Mammary epithelial cell (primary cell): ENCODE results near the gene FADS1.

Source experiments
- EZH2 ChIP-seq: IDR thresholded peaks from 2 replicates; pipeline ENCODE4 v1.6.1; 2012; ENCODE audit warnings: low read length, inconsistent platforms, borderline replicate concordance
- TF ChIP-seq, protein P1 (sequence below), 2 donors: IDR thresholded peaks in 1 of 2; conservative IDR thresholded peaks in 1 of 2; 2 replicates each; pipeline ENCODE4 v1.5.1; 2011 to 2012; ENCODE audit warnings: inconsistent platforms in 2 of 2, low read length in 2 of 2, mild to moderate bottlenecking in 2 of 2, control low read depth in 1 of 2, low read depth in 1 of 2; ENCODE audit not compliant: insufficient read depth in 1 of 2; ENCODE audit errors: extremely low read depth in 1 of 2

DNA sequence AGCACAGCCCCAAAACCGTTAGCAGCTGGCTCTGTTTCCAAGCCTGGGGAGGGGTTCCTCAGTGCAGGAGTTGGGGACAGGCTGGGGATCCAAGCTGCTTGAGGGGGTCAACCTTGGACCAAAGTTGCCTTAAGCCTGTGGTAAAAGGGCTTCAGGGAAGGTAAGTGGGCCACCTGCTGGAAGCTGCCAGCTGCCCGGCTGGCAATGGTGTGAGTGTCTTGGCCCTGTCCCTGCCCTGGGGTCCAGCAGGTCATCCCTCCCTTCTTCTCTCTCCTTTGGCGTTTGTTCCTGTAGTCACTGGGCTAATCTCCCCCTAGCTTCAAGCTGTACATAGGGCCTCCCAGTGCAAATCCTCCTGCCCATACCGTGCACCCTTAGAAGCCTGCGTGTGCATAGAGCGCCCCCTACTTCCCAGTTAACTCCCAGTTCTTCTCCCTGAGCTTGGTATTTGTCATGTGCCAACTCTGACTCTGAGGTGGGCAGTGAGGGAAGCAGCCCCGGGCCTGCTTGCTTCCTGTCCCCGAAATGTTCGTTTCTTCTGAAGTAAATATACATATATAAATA is 28.8 kb downstream of the FADS1 start:
- TF ChIP-seq, protein P1, sequence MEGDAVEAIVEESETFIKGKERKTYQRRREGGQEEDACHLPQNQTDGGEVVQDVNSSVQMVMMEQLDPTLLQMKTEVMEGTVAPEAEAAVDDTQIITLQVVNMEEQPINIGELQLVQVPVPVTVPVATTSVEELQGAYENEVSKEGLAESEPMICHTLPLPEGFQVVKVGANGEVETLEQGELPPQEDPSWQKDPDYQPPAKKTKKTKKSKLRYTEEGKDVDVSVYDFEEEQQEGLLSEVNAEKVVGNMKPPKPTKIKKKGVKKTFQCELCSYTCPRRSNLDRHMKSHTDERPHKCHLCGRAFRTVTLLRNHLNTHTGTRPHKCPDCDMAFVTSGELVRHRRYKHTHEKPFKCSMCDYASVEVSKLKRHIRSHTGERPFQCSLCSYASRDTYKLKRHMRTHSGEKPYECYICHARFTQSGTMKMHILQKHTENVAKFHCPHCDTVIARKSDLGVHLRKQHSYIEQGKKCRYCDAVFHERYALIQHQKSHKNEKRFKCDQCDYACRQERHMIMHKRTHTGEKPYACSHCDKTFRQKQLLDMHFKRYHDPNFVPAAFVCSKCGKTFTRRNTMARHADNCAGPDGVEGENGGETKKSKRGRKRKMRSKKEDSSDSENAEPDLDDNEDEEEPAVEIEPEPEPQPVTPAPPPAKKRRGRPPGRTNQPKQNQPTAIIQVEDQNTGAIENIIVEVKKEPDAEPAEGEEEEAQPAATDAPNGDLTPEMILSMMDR (conservative IDR thresholded peaks at IDR 0.05 in 1 of 2, IDR thresholded peaks at IDR 0.05 in 1 of 2; ENCODE audit: extremely low read depth in 1 of 2, insufficient read depth in 1 of 2, low read depth in 1 of 2, low read length in 2 of 2) = peak; percentile 51 to 57
- no peak for TF ChIP-seq EZH2
